T47D (cell line): ENCODE measurements around the gene ATRN.

Source experiments
- DNase-seq, 2 experiments: peaks; one replicate each; pipeline versions ENCODE4 v3.0.0 to v3.0.0-alpha.2; 2011 to 2012; ENCODE audit warnings: low read depth in 1 of 2, low spot score in 1 of 2
- JUND ChIP-seq: IDR thresholded peaks from 2 replicates; pipeline ENCODE4 v1.6.1; 2012; ENCODE audit warnings: low read depth
- in situ Hi-C: cut with HindIII; loops from 2 replicates; pipeline ENCODE4 v1.10.0; 2016; ENCODE audit warnings: low sequenced_read_pairs, low pct_unique_long_range_greater_than_20kb

ATRN gene

DNA sequence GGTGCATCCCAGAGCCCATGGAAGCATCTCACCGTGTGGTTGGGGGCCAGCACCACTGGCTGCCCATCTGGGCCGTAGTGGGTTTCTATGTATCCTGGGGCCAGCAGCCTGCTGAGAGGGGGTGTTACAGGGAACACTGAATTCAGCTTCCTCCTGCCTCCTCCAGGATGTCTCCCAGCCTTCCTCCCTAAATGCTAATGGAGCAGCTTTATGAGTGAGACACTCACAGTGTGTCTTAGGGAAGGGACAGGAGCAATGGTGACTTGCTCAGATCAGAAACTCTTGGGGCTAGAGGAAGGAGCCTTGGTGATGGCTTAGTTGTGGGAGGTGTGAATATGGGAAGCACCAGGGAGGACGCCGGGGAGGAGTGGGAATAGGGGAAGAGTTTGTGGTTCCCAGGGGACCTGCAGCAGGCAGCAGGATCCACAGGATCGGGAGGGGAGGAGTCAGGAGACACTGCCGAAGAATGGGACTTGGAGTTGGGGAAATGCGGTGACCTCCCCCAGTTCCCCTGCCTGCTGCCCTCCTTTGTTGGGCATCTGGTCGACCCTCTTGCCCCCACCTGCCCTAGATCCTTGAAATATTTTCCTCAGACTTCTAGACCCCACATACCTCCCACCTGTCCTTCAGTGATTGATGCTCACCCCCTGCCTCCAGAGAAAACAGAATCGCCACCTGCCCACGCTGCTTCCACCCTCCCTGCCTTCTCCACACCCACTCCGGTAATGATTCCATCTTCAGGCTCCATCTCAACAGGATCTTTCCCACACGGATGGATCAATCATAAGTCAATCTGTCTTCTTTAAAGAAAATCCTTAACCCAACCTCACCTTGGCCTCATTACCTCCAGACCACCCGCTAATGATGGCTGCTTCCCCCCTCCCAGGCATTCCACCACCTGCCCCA, 204.4 kb downstream of the ATRN start:
- TF ChIP-seq JUND = no peak
- DNase-seq = no peak
- in situ Hi-C loops = no loop called here

DNA sequence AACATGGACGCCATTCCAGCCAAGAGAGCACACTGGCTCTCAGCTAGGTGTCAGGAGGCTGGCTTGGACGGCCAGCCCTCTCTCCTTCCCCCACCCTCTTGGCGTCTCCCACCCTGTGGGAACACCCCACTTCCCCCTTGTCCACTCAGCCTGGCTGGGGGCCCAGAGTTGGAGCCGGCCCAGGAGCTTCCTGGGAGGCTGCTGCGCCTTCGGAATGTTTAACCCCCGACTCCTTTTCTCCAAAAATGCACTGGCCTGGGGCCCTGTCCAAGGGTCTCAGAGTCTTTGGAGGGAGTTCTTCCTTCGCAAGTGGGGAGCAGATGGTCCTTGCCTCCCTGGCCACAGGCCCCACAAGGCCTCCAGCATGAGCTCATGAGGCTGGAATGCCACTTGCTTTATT, 206.9 kb downstream of the ATRN start:
- TF ChIP-seq JUND = no peak
- in situ Hi-C loops = no loop called here
- DNase-seq = no peak

GRCh38 chr20:3678198-3678597, 207.4 kb downstream of the ATRN start:
- no peak for TF ChIP-seq JUND
- no peak for DNase-seq
- in situ Hi-C loops = no loop called here

GRCh38 chr20:3678856-3679720, 208.3 kb downstream of the ATRN start:
- TF ChIP-seq JUND = no peak
- no peak for DNase-seq
- in situ Hi-C loops = no loop called here

- no peak for DNase-seq
- TF ChIP-seq JUND = no peak
- in situ Hi-C loops = no loop called here
Measured at GRCh38 chr20:3679749-3680700, 209.2 kb downstream of the ATRN start.

- no peak for DNase-seq
- in situ Hi-C loops = no loop called here
- no peak for TF ChIP-seq JUND
Measured at GRCh38 chr20:3680701-3681351, 210.0 kb downstream of the ATRN start.

DNA sequence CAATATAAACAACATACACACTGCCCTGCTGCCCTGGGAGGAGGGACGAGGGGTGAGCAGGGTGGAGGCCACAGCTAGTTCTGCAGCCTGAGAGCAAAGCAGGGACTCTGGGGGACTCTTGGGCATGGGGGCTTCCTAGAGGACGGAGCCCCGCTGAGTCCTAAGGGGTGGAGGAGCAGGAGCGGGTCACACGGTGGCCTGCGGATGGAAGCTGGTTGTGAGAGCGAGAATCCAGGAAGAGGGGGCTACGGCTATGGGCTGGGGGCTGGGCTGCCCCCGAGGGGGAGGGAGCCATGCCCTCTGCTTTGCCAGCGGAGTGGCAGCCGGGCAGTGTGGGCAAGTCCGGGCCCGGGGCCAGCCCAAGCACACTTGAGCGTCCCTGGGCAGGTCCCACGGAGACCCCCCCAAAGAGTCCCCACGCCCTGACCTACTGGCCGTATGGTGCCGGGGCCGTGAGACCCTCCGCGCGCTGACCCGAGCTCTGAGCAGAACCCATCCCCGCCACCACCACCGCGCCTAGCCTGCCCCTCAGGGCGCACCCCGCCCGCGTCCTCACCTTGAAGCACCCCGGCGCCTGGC, 210.6 kb downstream of the ATRN start:
- in situ Hi-C loops = no loop called here
- no peak for TF ChIP-seq JUND
- no peak for DNase-seq

DNA sequence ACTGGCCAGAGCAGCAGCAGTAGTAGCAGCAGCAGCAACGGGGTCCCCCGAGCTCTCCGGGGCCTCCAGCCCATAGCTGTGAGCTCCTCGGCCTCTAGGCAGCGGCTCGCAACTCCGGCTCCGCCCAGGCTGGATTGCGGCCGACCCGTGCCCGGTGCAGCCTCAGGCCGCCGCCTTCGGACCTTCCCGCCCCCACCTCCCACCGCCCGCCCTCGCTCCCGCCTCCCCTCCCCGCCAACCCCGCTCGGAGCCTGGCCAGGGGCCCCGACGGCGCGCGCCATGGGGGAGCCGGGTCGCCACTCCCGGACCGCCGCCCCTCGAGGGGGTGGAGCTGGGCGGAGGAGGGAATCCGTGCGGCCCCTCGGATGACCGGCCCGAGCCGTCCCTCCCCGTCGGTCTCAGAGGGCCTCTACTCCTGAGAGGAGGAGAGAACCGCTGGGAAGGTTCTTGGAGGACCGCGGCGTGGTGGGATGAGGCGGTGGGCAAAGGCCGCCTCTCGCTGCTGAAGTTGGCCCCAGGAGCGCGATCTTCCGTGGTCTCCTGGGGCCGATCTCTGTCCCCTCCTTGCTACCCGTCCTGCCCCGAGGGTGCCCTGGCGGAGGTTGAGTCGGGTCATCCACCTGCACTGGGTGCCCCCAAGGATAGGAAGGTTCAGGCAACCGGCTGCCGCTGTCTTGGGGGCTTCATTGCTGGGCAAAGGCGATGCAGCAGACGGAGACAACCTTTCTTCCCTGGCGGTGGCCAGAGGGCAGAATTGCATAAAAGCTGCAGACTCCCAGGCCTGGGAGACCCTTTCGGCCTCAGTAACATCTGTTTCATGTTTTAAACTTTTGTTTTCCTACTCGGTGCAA, 211.3 kb downstream of the ATRN start, which contains the start of gene ADAM33:
Gene ADAM33 (minus strand): TSS at position 80 of the 851 bp plus-strand sequence. CDS start 6 bp downstream, at position 74.
- DNase-seq = no peak
- TF ChIP-seq JUND = no peak
- in situ Hi-C loops = no loop called here

DNA sequence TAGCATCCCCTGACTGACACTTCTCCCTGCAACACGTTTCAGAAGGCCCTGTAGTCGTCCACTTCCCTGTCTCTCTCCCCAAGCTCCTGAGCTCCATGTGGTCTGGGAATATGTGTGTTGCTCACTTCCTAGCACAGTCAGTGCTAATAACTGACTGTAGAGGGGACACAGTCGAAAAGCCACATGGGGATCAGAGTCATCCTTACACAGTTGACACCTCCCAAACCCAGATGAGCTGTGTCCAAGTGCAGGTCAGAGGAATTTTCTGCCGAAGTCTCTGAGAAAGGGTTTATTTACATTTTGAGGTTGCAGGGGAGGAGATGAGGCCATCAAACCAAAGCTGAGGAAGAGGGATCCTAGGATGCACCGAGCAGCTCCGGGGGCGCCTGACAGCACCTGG, 214.5 kb downstream of the ATRN start:
- DNase-seq = no peak
- in situ Hi-C loops = no loop called here
- no peak for TF ChIP-seq JUND

- in situ Hi-C loops = no loop called here
- no peak for DNase-seq
- no peak for TF ChIP-seq JUND
Measured at GRCh38 chr20:3686421-3686820, 215.6 kb downstream of the ATRN start.
